Uterus (tissue), 2 donors: ENCODE measurements around the gene LIN52.

ENCODE experiments used
- CTCF ChIP-seq, 4 experiments: fragments of 200-600 bp in 2 of 4; fragments of 450-650 bp in 2 of 4; sonication (generic) in 2 of 4; IDR thresholded peaks; one replicate each; pipeline ENCODE4 v1.5.1; 2016 to 2019; ENCODE audit warnings: antibody characterized with exemption in 4 of 4, mild to moderate bottlenecking in 2 of 4, moderate library complexity in 1 of 4
- POLR2A ChIP-seq, 2 donors: fragments of 450-650 bp; IDR thresholded peaks; one replicate each; pipeline ENCODE4 v1.6.1; 2016; ENCODE audit warnings: antibody characterized with exemption in 2 of 2, mild to moderate bottlenecking in 1 of 2, moderate library complexity in 1 of 2

GRCh38 chr14:74179856-74180255 lies 95.1 kb downstream of the LIN52 start:
- no peak for TF ChIP-seq CTCF (IDR thresholded peaks at IDR 0.05)
- no peak for TF ChIP-seq POLR2A (IDR thresholded peaks at IDR 0.05)
